Measurements from ENCODE around the gene AP3B1.

Gene AP3B1

DNA sequence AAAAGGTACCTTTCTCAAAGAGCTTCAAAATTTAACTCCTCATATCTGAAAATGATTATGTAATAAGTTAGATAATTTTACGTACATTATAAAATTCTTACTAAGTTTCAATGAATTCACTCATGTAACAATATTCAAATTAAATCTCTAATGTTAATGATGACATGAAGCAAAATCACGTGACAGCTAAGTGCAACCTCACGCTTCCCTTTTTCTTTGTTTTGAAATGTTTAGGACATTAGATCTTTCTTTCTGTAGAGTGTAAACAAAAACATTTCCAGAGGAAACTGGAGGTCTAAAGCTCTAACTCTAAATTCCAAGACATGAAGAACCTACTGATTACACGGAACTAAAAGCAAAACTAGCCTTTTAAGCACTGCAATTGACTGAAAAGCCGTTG is 291.0 kb downstream of the AP3B1 start:
- no peak for DNase-seq (ENCODE audit: low read depth)
- no peak overlapping the region for H3K4me3 ChIP-seq (ENCODE audit: control insufficient read depth, low read depth, low read length)
- TF ChIP-seq, protein P1, sequence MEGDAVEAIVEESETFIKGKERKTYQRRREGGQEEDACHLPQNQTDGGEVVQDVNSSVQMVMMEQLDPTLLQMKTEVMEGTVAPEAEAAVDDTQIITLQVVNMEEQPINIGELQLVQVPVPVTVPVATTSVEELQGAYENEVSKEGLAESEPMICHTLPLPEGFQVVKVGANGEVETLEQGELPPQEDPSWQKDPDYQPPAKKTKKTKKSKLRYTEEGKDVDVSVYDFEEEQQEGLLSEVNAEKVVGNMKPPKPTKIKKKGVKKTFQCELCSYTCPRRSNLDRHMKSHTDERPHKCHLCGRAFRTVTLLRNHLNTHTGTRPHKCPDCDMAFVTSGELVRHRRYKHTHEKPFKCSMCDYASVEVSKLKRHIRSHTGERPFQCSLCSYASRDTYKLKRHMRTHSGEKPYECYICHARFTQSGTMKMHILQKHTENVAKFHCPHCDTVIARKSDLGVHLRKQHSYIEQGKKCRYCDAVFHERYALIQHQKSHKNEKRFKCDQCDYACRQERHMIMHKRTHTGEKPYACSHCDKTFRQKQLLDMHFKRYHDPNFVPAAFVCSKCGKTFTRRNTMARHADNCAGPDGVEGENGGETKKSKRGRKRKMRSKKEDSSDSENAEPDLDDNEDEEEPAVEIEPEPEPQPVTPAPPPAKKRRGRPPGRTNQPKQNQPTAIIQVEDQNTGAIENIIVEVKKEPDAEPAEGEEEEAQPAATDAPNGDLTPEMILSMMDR (conservative IDR thresholded peaks at IDR 0.05; ENCODE audit: control insufficient read depth, insufficient read depth, low read depth, low read length): no peak

DNA sequence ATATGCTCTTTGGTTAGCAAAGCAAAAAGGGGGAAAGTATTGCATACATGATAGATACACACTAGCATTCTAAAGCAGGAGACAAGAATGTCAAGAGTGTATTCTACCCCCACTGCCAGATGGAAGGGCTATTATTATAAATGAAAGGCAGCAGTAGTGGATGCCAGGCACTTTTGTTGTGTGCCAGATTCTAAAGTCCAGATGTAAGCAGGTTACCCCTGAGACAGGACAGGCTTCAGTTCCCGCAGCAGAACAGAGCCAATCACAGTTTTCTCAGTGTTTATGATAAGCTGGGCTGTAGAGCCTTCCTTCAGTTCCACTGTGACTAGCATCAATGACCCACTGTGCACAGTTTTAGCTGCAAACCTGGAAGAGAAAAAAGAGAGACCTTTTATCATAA is 291.8 kb downstream of the AP3B1 start:
- TF ChIP-seq, protein P1 (conservative IDR thresholded peaks at IDR 0.05; ENCODE audit: control insufficient read depth, insufficient read depth, low read depth, low read length): no peak
- no peak overlapping the region for H3K4me3 ChIP-seq (ENCODE audit: control insufficient read depth, low read depth, low read length)
- no peak for DNase-seq (ENCODE audit: low read depth)

DNA sequence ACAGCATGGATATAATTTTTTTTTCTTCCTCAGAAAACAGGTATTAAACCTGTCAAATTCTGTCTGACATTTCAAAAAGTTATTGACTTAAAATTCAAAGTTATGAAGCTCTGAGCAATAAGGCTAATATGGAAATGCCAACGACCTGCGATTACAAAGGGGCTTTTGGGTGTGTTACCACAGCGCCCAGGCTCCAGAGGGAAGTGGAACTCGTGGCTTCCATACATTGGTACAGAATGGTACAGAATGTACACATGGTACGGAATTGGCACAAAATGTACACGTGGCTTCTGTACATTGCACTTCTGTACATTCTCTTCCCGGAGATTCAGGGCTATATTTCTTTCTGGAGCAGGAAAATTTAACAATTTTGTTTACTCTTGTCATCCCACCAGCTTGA is 293.3 kb downstream of the AP3B1 start:
- no peak overlapping the region for H3K4me3 ChIP-seq (ENCODE audit: control insufficient read depth, low read depth, low read length)
- DNase-seq (ENCODE audit: low read depth): no peak
- TF ChIP-seq, protein P1 (conservative IDR thresholded peaks at IDR 0.05; ENCODE audit: control insufficient read depth, insufficient read depth, low read depth, low read length): no peak

DNA sequence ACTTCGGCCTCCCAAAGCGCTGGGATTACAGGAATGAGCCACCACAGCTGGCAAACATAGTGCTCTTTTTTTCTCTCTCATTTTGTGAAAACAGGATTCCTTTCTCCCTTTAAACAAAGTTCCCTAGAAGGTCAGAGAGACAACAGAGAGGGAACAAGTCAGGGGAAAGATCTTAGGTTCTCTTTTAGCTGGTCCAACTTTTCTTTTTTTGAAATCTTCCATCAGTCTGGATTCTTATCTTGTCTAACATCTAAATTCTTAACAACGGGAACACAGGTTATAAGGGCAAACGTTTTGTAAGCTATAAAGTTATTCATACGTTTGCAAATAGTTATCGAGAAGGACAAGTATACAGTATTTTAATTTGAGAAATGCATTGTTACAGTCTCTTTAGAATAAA is 294.3 kb downstream of the AP3B1 start:
- DNase-seq (ENCODE audit: low read depth): no peak
- H3K4me3 ChIP-seq (ENCODE audit: control insufficient read depth, low read depth, low read length): no peak overlapping the region
- TF ChIP-seq, protein P1 (conservative IDR thresholded peaks at IDR 0.05; ENCODE audit: control insufficient read depth, insufficient read depth, low read depth, low read length): no peak

DNA sequence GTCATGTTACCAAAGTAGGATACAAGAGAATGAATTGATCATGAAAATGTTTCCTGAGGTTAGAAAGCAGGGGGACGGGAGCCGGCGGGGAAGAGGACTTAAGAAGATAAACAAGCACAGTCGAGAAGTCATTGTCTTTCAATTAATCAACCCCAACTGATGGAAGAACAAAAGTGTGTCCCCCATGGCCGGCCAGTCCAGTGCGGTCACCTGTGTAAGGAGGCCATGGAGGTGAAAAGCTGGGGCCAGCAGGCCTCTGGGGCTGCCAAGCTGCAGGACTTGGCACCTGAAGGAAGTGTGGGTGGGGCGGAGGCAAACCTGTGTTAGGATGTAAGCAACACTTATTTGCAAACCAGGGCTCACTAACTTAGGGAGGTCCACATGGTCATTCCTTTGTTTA is 295.1 kb downstream of the AP3B1 start:
- TF ChIP-seq, protein P1 (conservative IDR thresholded peaks at IDR 0.05; ENCODE audit: control insufficient read depth, insufficient read depth, low read depth, low read length): no peak
- no peak overlapping the region for H3K4me3 ChIP-seq (ENCODE audit: control insufficient read depth, low read depth, low read length)
- no peak for DNase-seq (ENCODE audit: low read depth)

DNA sequence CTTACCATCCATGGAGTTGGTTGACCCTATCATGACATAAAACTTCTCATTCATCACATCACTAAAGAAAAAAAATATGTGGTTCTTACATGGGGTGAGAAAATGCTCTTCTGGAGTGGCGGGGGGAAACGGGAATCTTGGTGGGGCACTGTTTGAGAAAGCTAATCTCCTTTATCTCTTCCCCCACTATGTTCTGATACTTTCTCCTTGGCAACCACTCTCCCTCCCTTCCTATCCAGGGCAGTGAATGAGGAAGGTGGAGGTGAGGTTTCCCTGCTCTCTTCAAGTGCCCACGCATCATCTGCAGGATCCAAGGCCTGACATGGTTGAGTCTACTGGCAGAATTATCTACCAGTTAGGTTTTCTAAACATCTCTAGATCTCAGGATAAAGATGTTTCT is 297.6 kb downstream of the AP3B1 start:
- H3K4me3 ChIP-seq (ENCODE audit: control insufficient read depth, low read depth, low read length): no peak overlapping the region
- TF ChIP-seq, protein P1 (conservative IDR thresholded peaks at IDR 0.05; ENCODE audit: control insufficient read depth, insufficient read depth, low read depth, low read length): no peak
- DNase-seq (ENCODE audit: low read depth): no peak

DNA sequence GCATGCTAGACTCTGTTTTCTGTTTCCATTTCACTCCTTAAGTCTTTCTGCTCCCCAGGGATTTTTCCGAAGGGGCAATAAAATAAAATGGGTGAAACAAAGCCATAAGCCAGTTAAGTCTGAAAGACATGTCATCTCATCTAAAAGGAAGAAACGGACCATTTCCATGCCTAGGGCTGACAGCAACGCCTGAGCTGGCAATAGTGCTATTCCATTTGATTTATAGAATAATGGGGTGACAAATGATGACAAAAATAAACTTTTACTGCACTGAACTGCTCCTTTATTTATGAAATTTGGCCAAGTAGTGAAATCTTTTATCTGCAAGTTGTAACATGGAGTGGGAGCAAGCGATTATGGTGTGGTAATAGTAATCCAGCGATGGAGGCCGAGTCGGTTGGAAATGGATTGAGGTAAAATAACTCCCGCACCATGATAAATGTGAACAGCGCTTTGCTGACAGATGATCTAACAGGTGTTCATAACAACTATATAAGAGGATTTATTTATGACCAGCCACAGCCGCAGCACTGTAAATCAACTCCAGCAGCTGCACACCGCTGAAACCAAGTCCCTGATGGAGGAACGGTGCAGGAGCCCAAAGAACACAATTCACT is 298.6 kb downstream of the AP3B1 start:
- no peak overlapping the region for H3K4me3 ChIP-seq (ENCODE audit: control insufficient read depth, low read depth, low read length)
- DNase-seq (ENCODE audit: low read depth): no peak
- TF ChIP-seq, protein P1 (conservative IDR thresholded peaks at IDR 0.05; ENCODE audit: control insufficient read depth, insufficient read depth, low read depth, low read length): no peak

Data from fibroblast of mammary gland (primary cell).